GM23248 (cell line): Measurements from ENCODE around the gene CELA2A. TPM values are rescaled to one million over a fixed set of nuclear protein-coding genes. Genes with fewer than 3 reads are reported as not detected.

ENCODE experiments used
- DNase-seq: peaks from one replicate; pipeline ENCODE4 v3.0.0-alpha.2; 2015
- H2AFZ ChIP-seq: fragments of 200-600 bp; sonication (generic); 2 replicates; pipeline ENCODE4 v1.6.1; 2016; ENCODE audit warnings: antibody characterized with exemption
- H3F3A ChIP-seq: fragments of 200-600 bp; sonication (generic); 2 replicates; pipeline ENCODE4 v1.6.1; 2016; ENCODE audit warnings: mild to moderate bottlenecking, antibody characterized with exemption, mixed run types; ENCODE audit not compliant: insufficient read depth
- H3K27ac ChIP-seq: fragments of 200-600 bp; sonication (generic); 2 replicates; pipeline ENCODE4 v1.5.1; 2016; ENCODE audit warnings: mild to moderate bottlenecking
- H3K27me3 ChIP-seq: fragments of 200-600 bp; sonication (generic); replicated peaks from 2 replicates; pipeline ENCODE4 v1.6.1; 2016; ENCODE audit warnings: mild to moderate bottlenecking; ENCODE audit not compliant: insufficient read depth
- H3K36me3 ChIP-seq: fragments of 200-600 bp; sonication (generic); 2 replicates; pipeline ENCODE4 v1.6.1; 2016; ENCODE audit warnings: low read depth, mild to moderate bottlenecking
- H3K4me1 ChIP-seq: fragments of 200-600 bp; sonication (generic); 2 replicates; pipeline ENCODE4 v1.6.1; 2016; ENCODE audit warnings: mild to moderate bottlenecking; ENCODE audit not compliant: insufficient read depth
- H3K4me2 ChIP-seq: fragments of 200-600 bp; sonication (generic); one replicate; pipeline ENCODE4 v1.6.1; 2016; ENCODE audit warnings: mild to moderate bottlenecking; ENCODE audit not compliant: unreplicated experiment
- H3K4me3 ChIP-seq: fragments of 200-600 bp; sonication (generic); 2 replicates; pipeline ENCODE4 v1.5.1; 2016; ENCODE audit warnings: mild to moderate bottlenecking
- H3K79me2 ChIP-seq: fragments of 200-600 bp; sonication (generic); 2 replicates; pipeline ENCODE4 v1.6.1; 2016; ENCODE audit warnings: mild to moderate bottlenecking; ENCODE audit not compliant: insufficient read depth
- H3K9ac ChIP-seq: fragments of 200-600 bp; sonication (generic); 2 replicates; pipeline ENCODE4 v1.6.1; 2016; ENCODE audit warnings: mild to moderate bottlenecking
- H3K9me2 ChIP-seq: fragments of 200-600 bp; sonication (generic); 2 replicates; pipeline ENCODE4 v1.6.1; 2016; ENCODE audit warnings: mixed run types, mild to moderate bottlenecking, moderate library complexity; ENCODE audit not compliant: insufficient read depth
- H3K9me3 ChIP-seq: fragments of 200-600 bp; sonication (generic); one replicate; pipeline ENCODE4 v1.6.1; 2017; ENCODE audit warnings: low read depth
- H4K20me1 ChIP-seq: fragments of 200-600 bp; sonication (generic); 2 replicates; pipeline ENCODE4 v1.6.0; 2016; ENCODE audit not compliant: insufficient read depth
- EZH2 ChIP-seq: fragments of 200-600 bp; sonication (generic); IDR thresholded peaks from 2 replicates; pipeline ENCODE4 v1.6.1; 2018; ENCODE audit warnings: antibody characterized with exemption, mild to moderate bottlenecking; ENCODE audit not compliant: insufficient read depth, poor library complexity, severe bottlenecking
- EZH2phosphoT487 ChIP-seq: fragments of 200-600 bp; sonication (generic); IDR thresholded peaks from 2 replicates; pipeline ENCODE4 v1.6.1; 2018; ENCODE audit warnings: antibody characterized with exemption, moderate library complexity, mild to moderate bottlenecking, low read depth; ENCODE audit not compliant: insufficient read depth
- WGBS, 2 experiments: methylation state at CpG; one replicate each; pipeline ENCODE4 v1.1.6; 2015 to 2017; ENCODE audit warnings: low lambda C conversion rate in 2 of 2, low coverage in 1 of 2; ENCODE audit errors: missing lambda C conversion rate in 2 of 2; 5-methylcytosine and 5-hydroxymethylcytosine counted together
- in situ Hi-C: fragments of 300-500 bp; cut with MboI; formaldehyde crosslinking; loops from 2 replicates; pipeline ENCODE4 v1.15.0; 2020
- polyA plus RNA-seq: library from polyadenylated mRNA; unstranded; fragments of >200 nt; fragmentation: Nextera tagmentation; extraction: Ambion mirVana; gene quantifications from 2 replicates; pipeline ENCODE4 v1.2.1, GENCODE V29; 2016
- total RNA-seq: library from RNA; depleted of rRNA; stranded (reverse); fragments of >200 nt; shearing (Covaris generic); gene quantifications from 2 replicates; pipeline ENCODE4 v1.2.3, GENCODE V29; 2014

CELA2A gene
- total and polyA plus RNA-seq, 2 experiments from 2014 or later: not detected

- Histone ChIP-seq H2AFZ (no peak overlapping the region), H4K20me1 (no peaks in the 10 kb centered on the region), H3F3A (no peaks in the 10 kb centered on the region), H3K79me2 (no peaks in the 10 kb centered on the region), H3K4me2 (no peak overlapping the region), H3K27ac (no peak overlapping the region), H3K36me3 (no peaks in the 10 kb centered on the region), H3K4me3 (no peak overlapping the region), H3K9ac (no peak overlapping the region), H3K9me3 (no peaks in the 10 kb centered on the region), H3K27me3 (no peaks in the 10 kb centered on the region), H3K4me1 (0 out of 2 replicates have a peak, but pooled peaks cover 3% of the 10 kb centered on the region), H3K9me2 (no peaks in the 10 kb centered on the region)
- in situ Hi-C loops: loop anchor here (25.0 kb wide), 1 partner anchor 302 kb away; no protein-coding TSS in a partner anchor
- WGBS, 2 experiments: 93 to 96% methylated on average over 14 of the region's 14 CpGs
- TF ChIP-seq EZH2phosphoT487 (no peak), EZH2 (no peak)
- DNase-seq: no peak
These were observed 17.2 kb upstream of the CELA2A start for GRCh38 chr1:15439325-15439724.

GRCh38 chr1:15440357-15440756 is 16.2 kb upstream of the CELA2A start:
- no peak overlapping the region for H3K27ac ChIP-seq
- H3K36me3 ChIP-seq: no peaks in the 10 kb centered on the region
- no peaks in the 10 kb centered on the region for H3K9me3 ChIP-seq
- DNase-seq: no peak
- no peak overlapping the region for H3K4me3 ChIP-seq
- TF ChIP-seq EZH2phosphoT487 (no peak), EZH2 (no peak)
- no peaks in the 10 kb centered on the region for H3K4me1 ChIP-seq
- no peak overlapping the region for H3K4me2 ChIP-seq
- 86 to 87% methylated on average over 13 of the region's 13 CpGs for WGBS, 2 experiments
- no peak overlapping the region for H2AFZ ChIP-seq
- in situ Hi-C loops: loop anchor here (25.0 kb wide), 1 partner anchor 303 kb away; no protein-coding TSS in a partner anchor
- no peaks in the 10 kb centered on the region for H4K20me1 ChIP-seq
- no peaks in the 10 kb centered on the region for H3K27me3 ChIP-seq
- H3F3A ChIP-seq: no peaks in the 10 kb centered on the region
- H3K9ac ChIP-seq: no peak overlapping the region
- no peaks in the 10 kb centered on the region for H3K79me2 ChIP-seq
- H3K9me2 ChIP-seq: no peaks in the 10 kb centered on the region

- no peak overlapping the region for H3K4me2 ChIP-seq
- no peaks in the 10 kb centered on the region for H3K9me3 ChIP-seq
- 72 to 73% methylated on average over 6 of the region's 6 CpGs for whole genome bisulfite sequencing, 2 experiments
- H3K4me3 ChIP-seq: no peak overlapping the region
- H4K20me1 ChIP-seq: no peaks in the 10 kb centered on the region
- no peak for DNase-seq
- in situ Hi-C loops: loop anchor here (25.0 kb wide), 1 partner anchor 304 kb away; no protein-coding TSS in a partner anchor
- H3K79me2 ChIP-seq: no peaks in the 10 kb centered on the region
- no peak overlapping the region for H2AFZ ChIP-seq
- H3F3A ChIP-seq: no peaks in the 10 kb centered on the region
- H3K36me3 ChIP-seq: no peaks in the 10 kb centered on the region
- TF ChIP-seq EZH2phosphoT487: no peak
- no peak for TF ChIP-seq EZH2
- H3K9ac ChIP-seq: no peak overlapping the region
- H3K9me2 ChIP-seq: no peaks in the 10 kb centered on the region
- H3K27ac ChIP-seq: no peak overlapping the region
- no peaks in the 10 kb centered on the region for H3K4me1 ChIP-seq
- no peaks in the 10 kb centered on the region for H3K27me3 ChIP-seq
These were observed 15.3 kb upstream of the CELA2A start for GRCh38 chr1:15441247-15441646.

- Histone ChIP-seq H3K4me2 (no peak overlapping the region), H3K9me2 (no peaks in the 10 kb centered on the region), H3K9ac (no peak overlapping the region), H3F3A (no peaks in the 10 kb centered on the region), H3K27ac (no peak overlapping the region), H4K20me1 (no peaks in the 10 kb centered on the region), H3K79me2 (no peaks in the 10 kb centered on the region), H3K9me3 (no peaks in the 10 kb centered on the region), H3K4me1 (no peaks in the 10 kb centered on the region), H3K36me3 (no peaks in the 10 kb centered on the region), H3K4me3 (no peak overlapping the region), H2AFZ (no peak overlapping the region), H3K27me3 (no peaks in the 10 kb centered on the region)
- TF ChIP-seq EZH2phosphoT487 (no peak), EZH2 (no peak)
- no peak for DNase-seq
- WGBS, 2 experiments: 76 to 77% methylated on average over 8 of the region's 8 CpGs
- in situ Hi-C loops: loop anchor here (25.0 kb wide), 1 partner anchor 305 kb away; no protein-coding TSS in a partner anchor
These were observed 14.4 kb upstream of the CELA2A start for GRCh38 chr1:15442119-15442518.
